T-helper 1 cell treated with Interleukin-12 subunit alpha and Interleukin-12 subunit beta and Interleukin-4 antibody, amounts not matched to agents 30 μg/mL and 1 μg/mL, for 36 hours (primary cell): ENCODE data around the gene MFSD12.
"Not testable (repeated sequence)": the region's sequence is repeated elsewhere in the genome, so short reads cannot be mapped to it uniquely, and the experiment has no call there.

Experiments
- H3K27ac Mint-ChIP-seq: one replicate; pipeline ENCODE4 v1.8.0; 2021; ENCODE audit warnings: mild to moderate bottlenecking, mixed read lengths
- H3K27me3 Mint-ChIP-seq: one replicate; pipeline ENCODE4 v1.8.0; 2021; ENCODE audit warnings: low read depth, mixed read lengths
- H3K36me3 Mint-ChIP-seq: one replicate; pipeline ENCODE4 v1.8.0; 2021; ENCODE audit warnings: low read depth, mixed read lengths
- H3K4me1 Mint-ChIP-seq: one replicate; pipeline ENCODE4 v1.8.0; 2021; ENCODE audit warnings: low read depth, mixed read lengths
- H3K4me3 Mint-ChIP-seq: one replicate; pipeline ENCODE4 v1.8.0; 2021; ENCODE audit warnings: mild to moderate bottlenecking, moderate library complexity, mixed read lengths
- H3K9me3 Mint-ChIP-seq: one replicate; pipeline ENCODE4 v1.8.0; 2021; ENCODE audit warnings: mixed read lengths

MFSD12 gene

GRCh38 chr19:3531716-3532115 is 25.7 kb downstream of the MFSD12 start:
- Mint-ChIP-seq H3K4me1 (no peaks in the 10 kb centered on the region), H3K27ac (no peak overlapping the region), H3K27me3 (no peaks in the 10 kb centered on the region), H3K36me3 (peaks cover 14% of the 10 kb centered on the region), H3K4me3 (no peak overlapping the region), H3K9me3 (no peaks in the 10 kb centered on the region)

- H3K27ac Mint-ChIP-seq: no peak overlapping the region
- H3K27me3 Mint-ChIP-seq: no peaks in the 10 kb centered on the region
- peaks cover 14% of the 10 kb centered on the region for H3K36me3 Mint-ChIP-seq
- no peak overlapping the region for H3K4me3 Mint-ChIP-seq
- H3K4me1 Mint-ChIP-seq: no peaks in the 10 kb centered on the region
- H3K9me3 Mint-ChIP-seq: no peaks in the 10 kb centered on the region
These were observed 27.0 kb downstream of the MFSD12 start for GRCh38 chr19:3530389-3530788.

DNA sequence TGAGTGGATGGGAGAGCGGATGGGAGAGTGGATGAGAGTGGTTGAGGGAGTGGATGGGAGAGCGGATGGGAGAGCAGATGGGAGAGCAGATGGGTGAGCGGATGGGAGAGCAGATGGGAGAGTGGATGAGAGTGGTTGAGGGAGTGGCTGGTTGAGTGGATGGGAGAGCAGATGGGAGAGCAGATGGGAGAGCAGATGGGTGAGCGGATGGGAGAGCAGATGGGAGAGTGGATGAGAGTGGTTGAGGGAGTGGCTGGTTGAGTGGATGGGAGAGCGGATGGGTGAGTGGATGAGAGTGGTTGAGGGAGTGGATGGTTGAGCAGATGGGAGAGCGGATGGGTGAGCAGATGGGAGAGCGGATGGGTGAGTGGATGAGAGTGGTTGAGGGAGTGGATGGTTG is 28.1 kb downstream of the MFSD12 start:
- H3K27ac Mint-ChIP-seq, H3K9me3 Mint-ChIP-seq, H3K27me3 Mint-ChIP-seq, H3K36me3 Mint-ChIP-seq, H3K4me1 Mint-ChIP-seq, H3K4me3 Mint-ChIP-seq: not testable (repeated sequence)

DNA sequence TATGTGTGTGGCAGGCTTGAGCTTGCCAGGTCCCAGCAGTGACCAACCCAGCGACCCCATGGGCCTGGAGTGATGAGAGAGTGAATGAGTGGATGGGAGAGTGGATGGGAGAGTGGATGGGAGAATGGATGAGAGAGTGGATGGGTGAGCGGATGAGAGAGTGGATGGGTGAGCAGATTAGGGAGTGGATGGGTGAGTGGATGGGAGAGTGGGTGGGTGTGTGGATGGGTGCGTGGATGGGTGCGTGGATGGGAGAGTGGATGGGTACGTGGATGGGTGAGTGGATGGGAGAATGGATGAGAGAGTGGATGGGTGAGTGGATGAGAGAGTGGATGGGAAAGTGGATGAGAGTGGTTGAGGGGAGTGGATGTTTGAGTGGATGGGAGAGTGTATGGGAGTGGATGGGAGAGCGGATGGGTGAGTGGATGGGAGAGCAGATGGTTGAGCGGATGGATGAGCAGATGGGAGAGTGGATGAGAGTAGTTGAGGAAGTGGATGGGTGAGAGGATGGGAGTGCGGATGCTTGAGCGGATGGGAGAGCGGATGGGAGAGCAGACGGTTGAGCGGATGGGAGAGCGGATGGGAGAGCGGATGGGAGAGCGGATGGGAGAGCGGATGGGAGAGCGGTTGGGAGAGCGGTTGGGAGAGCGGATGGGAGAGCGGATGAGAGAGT is 28.7 kb downstream of the MFSD12 start:
- Mint-ChIP-seq H3K27ac (no peak overlapping the region), H3K4me3 (no peak overlapping the region), H3K9me3 (no peaks in the 10 kb centered on the region), H3K36me3 (peaks cover 10% of the 10 kb centered on the region), H3K4me1 (no peaks in the 10 kb centered on the region), H3K27me3 (no peaks in the 10 kb centered on the region)

GRCh38 chr19:3528080-3528479 is 29.3 kb downstream of the MFSD12 start:
- H3K4me1 Mint-ChIP-seq: no peaks in the 10 kb centered on the region
- no peak overlapping the region for H3K4me3 Mint-ChIP-seq
- H3K9me3 Mint-ChIP-seq: no peaks in the 10 kb centered on the region
- H3K36me3 Mint-ChIP-seq: peaks cover 6% of the 10 kb centered on the region
- H3K27ac Mint-ChIP-seq: no peak overlapping the region
- H3K27me3 Mint-ChIP-seq: no peaks in the 10 kb centered on the region

DNA sequence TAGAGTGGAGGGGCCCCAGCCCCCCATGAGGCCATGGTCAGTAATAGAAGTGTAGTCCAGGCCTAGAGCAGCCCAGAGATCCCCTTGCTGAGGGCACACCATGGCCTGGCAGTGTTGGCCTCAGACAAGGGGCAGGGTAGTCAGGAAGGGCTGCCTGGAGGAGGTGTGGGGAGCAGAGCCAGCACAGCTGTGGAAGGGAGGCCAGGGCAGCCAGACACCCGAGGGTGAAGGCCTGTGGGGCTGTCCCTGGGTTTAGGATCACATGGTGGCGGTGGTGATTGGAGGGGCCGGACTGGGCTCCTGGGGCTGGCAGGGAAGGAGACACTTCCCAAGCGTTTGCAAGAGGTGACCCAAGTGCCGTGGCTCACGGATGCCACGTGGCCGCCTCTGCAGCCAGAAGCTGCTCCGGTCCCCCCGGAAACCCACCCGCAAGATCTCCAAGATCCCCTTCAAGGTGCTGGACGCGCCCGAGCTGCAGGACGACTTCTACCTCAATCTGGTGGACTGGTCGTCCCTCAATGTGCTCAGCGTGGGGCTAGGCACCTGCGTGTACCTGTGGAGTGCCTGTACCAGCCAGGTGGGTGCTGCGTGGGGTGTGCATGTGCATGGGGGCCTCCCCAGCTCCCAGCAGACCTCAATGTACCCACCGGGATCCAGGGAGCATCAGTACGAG is 30.0 kb downstream of the MFSD12 start:
- peaks cover 5% of the 10 kb centered on the region for H3K36me3 Mint-ChIP-seq
- H3K4me1 Mint-ChIP-seq: no peaks in the 10 kb centered on the region
- H3K4me3 Mint-ChIP-seq: no peak overlapping the region
- no peaks in the 10 kb centered on the region for H3K9me3 Mint-ChIP-seq
- no peaks in the 10 kb centered on the region for H3K27me3 Mint-ChIP-seq
- H3K27ac Mint-ChIP-seq: no peak overlapping the region

DNA sequence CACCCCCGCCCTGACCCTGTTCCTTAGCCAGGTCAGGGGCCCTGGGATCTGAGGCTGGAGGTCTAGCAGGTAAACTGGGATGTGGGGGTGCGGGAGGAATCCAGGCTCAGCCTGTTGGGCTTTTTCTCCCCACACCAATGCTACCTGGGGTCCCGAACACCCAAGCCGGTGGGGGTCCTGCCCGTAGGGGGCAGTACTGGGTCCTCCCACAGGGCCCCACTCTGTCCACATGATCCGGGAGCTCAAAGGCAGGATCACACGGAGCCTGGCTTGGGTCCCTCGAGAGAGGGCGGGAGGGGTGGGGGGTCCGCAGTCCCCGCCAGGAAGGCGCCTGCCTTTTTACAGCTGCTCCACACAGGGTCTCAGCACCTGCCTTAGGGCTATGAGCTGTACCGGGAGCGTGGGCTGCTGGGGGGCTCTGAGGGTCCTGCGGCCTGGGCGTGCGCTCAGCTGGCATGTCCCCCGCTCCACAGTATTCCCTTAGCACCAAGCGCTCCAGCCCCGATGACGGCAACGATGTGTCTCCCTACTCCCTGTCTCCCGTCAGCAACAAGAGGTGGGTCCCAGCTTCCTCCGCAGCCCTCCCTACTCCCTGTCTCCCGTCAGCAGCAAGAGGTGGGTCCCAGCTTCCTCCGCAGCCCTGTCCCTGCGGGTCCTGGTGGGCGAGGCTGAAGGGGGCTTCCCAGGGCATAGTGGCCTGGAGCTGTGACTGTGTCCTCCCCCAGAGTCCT is 30.7 kb downstream of the MFSD12 start:
- Mint-ChIP-seq H3K9me3 (no peaks in the 10 kb centered on the region), H3K4me3 (no peak overlapping the region), H3K27me3 (no peaks in the 10 kb centered on the region), H3K36me3 (peaks cover 8% of the 10 kb centered on the region), H3K27ac (no peak overlapping the region), H3K4me1 (peaks cover 2% of the 10 kb centered on the region)

- Mint-ChIP-seq H3K27me3 (no peaks in the 10 kb centered on the region), H3K9me3 (no peaks in the 10 kb centered on the region), H3K4me1 (peaks cover 6% of the 10 kb centered on the region), H3K36me3 (peaks cover 13% of the 10 kb centered on the region), H3K27ac (no peak overlapping the region), H3K4me3 (no peak overlapping the region)
These were observed 32.4 kb downstream of the MFSD12 start for GRCh38 chr19:3524904-3525451.

GRCh38 chr19:3524078-3524842 is 33.1 kb downstream of the MFSD12 start:
- H3K27ac Mint-ChIP-seq: no peak overlapping the region
- H3K36me3 Mint-ChIP-seq: peaks cover 13% of the 10 kb centered on the region
- peaks cover 6% of the 10 kb centered on the region for H3K4me1 Mint-ChIP-seq
- no peaks in the 10 kb centered on the region for H3K27me3 Mint-ChIP-seq
- H3K9me3 Mint-ChIP-seq: no peaks in the 10 kb centered on the region
- H3K4me3 Mint-ChIP-seq: no peak overlapping the region

DNA sequence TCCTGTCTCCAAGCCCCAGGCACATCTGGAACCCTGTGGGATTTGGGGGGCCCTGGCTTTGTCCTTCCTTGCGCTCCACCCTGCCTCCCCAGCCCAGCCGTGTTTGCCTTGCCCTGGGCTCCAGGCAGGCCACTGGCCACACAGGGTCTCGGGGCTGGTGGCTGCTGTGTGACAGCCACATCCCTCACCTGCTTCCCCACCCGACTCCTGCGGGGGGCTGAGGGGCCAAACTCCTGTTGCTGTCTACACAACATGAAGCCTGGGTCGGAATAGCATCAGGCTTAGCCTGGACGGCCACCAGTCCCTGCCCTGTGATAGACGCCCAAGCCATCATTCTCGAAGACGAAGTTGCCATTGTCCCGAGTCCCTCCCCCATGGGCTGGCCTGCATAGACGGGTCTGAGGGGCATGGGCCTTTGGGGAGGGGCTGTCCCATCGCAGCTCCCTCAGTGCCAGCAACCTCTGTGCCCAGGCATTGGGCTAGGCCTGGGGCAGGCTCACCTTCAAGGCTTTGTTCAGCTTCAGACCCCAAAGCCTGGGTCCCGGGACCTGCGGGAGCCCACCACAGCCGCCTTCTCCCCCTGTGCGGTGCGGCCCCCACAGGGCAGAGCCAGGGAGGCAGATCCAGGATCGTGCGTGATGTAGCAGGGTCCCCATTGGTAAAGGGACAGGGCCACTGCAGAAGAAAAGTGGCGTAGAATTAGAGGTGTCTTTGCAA is 33.9 kb downstream of the MFSD12 start:
- no peak overlapping the region for H3K27ac Mint-ChIP-seq

DNA sequence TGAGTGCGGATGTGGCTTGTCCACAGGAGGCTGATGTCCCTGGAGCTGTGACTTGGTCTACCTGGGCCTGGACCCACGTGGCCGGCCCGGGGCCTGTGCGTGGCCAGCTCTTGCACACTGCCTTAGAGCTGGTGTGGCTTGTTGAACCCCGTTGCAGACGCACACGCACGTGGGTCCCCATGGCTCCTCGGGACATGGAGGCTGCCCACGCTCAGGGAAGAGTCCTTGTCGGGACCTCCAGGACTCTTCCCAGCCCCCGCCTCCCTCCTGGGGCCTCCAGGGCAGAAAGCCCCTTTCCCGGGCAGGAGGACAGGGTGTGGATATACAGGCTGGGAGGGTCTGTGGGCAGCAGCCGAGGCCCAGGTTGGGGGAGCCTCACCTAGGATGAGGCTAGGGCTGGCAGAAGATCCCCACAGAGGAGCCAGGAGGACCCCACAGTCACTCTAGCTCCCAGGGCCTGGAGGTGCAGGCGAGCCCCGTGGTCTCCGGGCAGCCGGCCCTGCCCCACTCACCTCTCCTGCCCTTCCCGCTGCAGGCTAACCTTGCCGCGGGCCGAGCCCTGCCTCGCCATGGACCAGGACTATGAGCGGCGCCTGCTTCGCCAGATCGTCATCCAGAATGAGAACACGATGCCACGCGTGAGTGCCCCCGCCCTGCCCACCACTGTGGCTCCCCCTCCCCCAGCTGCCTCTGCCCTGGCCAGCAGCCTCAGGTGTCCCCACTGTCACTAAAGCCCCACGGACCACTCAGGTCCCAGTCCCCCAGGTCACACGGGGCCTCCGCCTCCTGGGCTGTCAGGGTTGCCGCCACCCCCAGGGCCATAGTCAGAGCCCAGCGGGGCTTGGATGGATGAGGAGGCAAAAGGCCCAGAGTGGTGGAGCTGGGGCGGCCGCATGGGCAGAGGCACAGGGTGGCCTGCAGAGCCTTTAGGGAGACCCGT is 34.7 kb downstream of the MFSD12 start:
- Mint-ChIP-seq H3K9me3 (no peaks in the 10 kb centered on the region), H3K27ac (no peak overlapping the region), H3K4me3 (no peak overlapping the region), H3K27me3 (no peaks in the 10 kb centered on the region), H3K36me3 (peaks cover 13% of the 10 kb centered on the region), H3K4me1 (peaks cover 6% of the 10 kb centered on the region)

More for the DNA sequence above, 33.9 kb downstream of the MFSD12 start:
- Mint-ChIP-seq H3K9me3 (no peaks in the 10 kb centered on the region), H3K27me3 (no peaks in the 10 kb centered on the region), H3K36me3 (peaks cover 13% of the 10 kb centered on the region), H3K4me3 (no peak overlapping the region), H3K4me1 (peaks cover 6% of the 10 kb centered on the region)

DNA sequence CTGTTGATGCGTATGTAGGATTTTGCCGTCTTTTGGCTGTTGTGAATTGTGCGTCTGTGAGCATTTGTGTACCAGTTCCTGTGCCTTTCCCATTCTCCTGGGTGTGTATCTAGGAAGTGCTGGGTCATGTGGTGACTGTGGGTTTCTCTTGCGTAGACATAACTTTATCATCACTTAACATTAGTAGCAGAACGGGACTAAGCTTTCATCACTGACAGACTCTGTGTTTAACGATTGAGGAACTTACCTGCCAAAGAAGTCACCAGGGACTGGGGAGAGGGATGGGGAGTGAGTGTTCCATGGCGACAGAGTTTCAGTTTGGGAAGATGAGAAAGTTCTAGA is 36.3 kb downstream of the MFSD12 start:
- Mint-ChIP-seq H3K27me3 (no peaks in the 10 kb centered on the region), H3K4me3 (no peak overlapping the region), H3K36me3 (peaks cover 9% of the 10 kb centered on the region), H3K4me1 (peaks cover 10% of the 10 kb centered on the region), H3K27ac (no peak overlapping the region), H3K9me3 (no peaks in the 10 kb centered on the region)
